C1 segment of cervical spinal cord (tissue), 14 donors: ENCODE data around the gene MAN2A2.

Experiments
- DNase-seq, 14 donors: peaks; one replicate each; lab custom pipeline; 2025; lab: John Stamatoyannopoulos, UW

MAN2A2 gene

GRCh38 chr15:90902840-90903732, at the start of gene MAN2A2:
TSS of gene MAN2A2 (plus strand) at chr15:90903302. CDS start at chr15:90904208, 906 bp downstream.
- DNase-seq, result peak in 13 of 14 donors; percentile 1 to 81 (median 57)

DNA sequence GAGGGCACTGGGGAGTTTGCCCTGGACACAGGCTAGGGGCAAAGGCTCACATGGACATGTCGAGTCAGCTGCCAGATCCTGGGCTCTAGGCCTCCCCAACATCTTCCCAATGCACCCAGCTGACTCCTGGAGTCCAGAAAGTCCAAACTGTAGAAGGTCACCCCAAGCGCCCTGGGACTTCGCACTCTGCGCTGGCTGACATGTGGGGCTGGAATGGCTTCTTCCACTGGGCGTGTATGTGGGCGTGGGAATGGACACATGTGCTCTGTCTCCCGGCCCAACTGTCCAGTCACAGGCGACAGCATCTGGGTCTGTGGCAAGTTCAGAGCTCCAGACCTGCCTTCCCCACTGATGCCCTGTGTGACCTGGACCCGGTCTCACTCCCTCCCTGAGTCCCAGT, 48.0 kb upstream of the MAN2A2 start:
- no peak for DNase-seq

GRCh38 chr15:90857337-90857736, 45.8 kb upstream of the MAN2A2 start:
- DNase-seq, result no peak

DNA sequence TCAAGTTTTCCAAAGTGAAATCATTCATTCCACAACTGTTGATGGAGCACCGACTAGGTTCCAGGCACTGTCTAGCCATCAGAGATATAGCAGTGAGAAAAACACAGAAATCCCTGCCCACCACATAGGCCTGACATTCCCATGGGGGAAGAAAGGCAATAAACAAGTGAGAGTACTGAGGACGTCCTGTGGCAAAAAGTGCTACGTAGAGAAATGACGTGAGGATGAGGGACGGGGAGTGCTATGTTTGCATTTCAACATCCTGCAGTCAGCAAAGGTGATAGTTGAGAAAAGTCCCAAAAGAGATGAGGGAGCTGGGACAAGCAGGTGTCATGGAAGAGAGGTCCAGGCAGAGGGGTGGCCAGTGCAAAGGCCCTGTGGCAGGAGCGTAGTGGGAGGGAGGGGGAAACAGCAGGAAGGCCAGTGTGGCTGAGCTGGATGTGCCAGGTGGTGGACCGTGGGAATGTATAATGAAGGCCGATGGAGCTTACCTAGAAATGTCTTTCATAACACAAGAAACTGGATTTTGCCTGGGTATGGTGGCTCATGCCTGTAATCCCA, 45.1 kb upstream of the MAN2A2 start:
- DNase-seq, result no peak

DNA sequence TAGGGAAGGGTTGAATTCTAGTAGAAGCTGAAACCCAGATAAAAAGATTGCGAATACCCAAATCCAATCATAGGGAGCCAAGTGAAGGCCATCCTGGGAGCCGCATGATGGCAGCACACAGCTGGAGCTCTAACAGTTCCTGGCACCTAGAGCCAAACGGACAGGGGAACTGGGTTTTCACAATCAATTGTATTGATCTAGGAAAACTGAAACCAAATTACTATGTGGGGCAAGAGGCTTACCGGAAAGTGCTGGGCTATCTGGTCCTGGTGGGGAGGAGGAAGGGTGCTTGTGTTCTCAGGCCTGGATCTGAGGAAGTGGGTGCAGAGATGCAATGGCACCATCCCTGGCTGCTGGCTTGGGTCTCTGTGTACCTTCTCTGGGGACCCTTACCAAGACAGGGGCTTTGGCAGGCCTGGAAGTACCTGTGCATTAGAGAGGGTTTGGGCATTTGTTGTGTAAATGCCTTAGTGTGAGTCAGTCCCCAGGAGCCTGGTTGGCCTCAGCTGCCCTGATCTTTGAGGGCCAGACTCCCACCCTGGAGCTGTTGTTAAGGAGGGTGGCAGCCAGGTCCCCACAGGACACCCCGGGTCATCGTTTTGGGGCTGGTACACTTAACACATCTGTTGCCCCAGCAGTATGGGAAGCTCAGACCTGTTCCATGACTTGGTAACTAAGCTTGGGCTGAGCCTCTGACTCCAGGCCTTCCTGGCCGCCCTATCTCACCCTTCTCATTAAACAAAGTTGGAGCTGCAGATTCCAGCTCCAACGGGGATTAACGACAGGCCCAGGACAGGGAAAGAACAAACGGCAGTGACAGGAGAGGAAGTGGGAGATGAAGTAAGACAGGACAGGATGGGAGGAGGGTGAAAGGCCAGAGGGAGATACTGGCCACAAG, 43.6 kb upstream of the MAN2A2 start:
- DNase-seq, result no peak

GRCh38 chr15:90860450-90860849, 42.7 kb upstream of the MAN2A2 start:
- DNase-seq, result no peak

DNA sequence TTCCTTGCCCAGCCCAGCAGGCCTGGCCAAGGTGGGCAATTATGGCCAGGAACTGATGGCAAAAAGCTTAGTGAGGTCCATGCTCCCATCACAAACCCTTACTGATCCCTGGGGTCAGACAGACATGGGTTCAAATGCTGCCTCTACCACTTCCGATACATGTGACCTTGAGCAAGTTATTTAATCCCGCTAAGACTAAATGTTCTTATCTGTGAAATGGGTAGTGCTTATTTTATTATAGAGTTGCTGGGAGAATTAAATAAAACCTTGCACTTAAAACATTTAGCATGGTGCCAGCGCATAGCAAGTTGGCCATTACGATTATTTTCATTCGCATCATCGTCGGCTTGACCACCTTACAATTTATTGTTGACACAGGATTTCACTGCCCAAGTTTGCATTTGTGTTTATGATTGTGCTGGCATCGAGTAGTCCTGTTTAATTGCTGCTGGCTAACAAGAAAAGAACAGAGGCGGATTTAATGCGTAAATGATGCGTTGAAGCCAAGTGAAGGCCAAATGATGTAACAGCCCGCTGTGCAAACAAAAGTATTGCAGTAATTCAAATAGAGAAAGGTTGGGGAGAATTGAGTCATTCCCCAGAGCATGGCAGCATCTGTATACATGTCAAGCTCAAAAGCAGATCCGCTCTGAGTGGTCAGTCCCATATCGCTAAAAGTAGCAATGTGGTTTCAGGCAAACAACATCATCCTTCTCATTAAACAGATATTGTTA, 42.0 kb upstream of the MAN2A2 start:
- no peak for DNase-seq

GRCh38 chr15:90862487-90862886, 40.6 kb upstream of the MAN2A2 start:
- no peak for DNase-seq

DNA sequence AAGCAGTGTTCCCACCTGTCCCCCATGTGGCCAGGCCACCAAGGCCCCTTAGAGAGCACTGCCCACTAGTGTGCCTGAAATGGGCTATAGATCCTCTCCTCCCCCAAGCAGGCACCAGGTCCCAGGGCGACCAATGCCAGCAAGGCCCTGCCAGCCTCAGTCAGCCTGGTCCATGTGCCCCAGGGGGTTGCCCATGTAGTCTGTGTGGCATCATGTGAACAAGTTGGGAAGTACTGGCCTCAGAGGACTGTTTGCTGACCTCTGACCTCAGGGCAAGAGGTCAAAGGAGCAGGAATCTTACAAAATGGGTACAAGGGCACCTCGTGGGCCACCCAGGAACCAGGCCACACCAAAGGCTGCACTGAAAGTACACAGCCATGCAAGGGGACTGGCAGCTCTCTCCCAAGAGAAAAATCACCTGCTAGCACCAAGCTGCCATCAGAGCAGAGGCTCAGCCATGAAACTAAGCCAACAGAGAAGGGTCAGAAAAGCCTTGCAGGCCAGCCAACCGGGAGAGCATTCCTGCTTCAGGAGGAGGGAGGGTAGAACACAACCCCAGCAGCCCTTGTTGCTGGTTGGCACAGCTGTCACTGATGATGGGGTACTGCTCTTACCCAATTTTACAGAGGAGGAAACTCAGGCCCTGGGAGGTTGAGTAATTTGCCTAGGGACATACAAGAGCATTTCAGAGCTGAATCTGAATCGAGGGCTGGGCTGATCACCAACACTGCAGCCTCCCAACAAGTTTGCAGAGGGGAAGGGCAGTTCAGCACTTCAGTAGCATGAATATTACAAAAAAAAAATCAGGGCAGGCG, 39.9 kb upstream of the MAN2A2 start:
- peak in 2 of 14 donors; percentile 15 to 20 for DNase-seq

GRCh38 chr15:90863987-90864386, 39.1 kb upstream of the MAN2A2 start:
- DNase-seq, result no peak

DNA sequence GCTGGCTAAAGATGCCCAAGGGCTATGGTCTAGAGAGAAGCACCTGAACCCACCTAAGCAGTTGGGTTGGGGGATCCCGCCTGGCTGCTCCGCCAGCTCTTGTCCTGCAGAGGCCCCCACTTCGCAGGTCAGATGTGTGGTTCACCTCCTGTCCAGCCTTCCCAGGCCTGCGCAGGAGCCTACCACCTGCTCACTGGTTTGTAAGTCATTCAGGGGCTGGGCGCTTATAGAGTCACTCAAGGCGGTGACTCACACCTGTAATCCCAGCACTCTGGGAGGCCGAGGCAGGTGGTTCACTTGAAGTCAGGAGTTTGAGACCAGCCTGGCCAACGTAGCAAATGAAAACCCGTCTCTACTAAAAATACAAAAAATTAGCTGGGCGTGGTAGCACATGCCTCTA, 38.6 kb upstream of the MAN2A2 start:
- DNase-seq, result no peak

GRCh38 chr15:90865702-90866101, 37.4 kb upstream of the MAN2A2 start:
- no peak for DNase-seq

GRCh38 chr15:90866161-90866715, 36.9 kb upstream of the MAN2A2 start:
- no peak for DNase-seq

- DNase-seq, result no peak
These were observed 36.3 kb upstream of the MAN2A2 start for GRCh38 chr15:90866800-90867199.

DNA sequence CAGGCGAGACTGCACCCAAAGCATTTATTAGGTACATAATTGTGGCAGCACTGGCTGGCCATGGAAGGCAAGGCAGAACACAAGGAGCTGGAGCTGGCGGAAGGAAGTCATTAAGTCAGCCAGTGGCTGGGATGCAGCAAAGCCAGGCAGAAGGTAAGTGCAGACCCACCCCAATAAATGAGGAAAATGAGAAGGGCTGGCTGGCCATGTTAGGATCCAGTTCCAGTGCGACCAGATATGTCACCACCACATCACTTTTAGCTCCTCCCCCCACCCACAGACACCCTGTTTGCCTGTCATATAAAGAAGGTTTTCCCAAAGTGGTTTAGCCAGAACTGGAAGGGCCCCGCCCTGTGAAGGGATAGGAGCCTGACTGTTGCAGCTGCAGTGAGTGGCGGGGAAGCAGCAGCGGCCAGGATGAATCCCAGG, 34.8 kb upstream of the MAN2A2 start, which contains the start of gene FURIN:
Gene FURIN, plus strand, starts transcription at position 328 of the 429 bp plus-strand sequence. CDS start 7,153 bp downstream, outside the sequence.
- DNase-seq, result no peak

DNA sequence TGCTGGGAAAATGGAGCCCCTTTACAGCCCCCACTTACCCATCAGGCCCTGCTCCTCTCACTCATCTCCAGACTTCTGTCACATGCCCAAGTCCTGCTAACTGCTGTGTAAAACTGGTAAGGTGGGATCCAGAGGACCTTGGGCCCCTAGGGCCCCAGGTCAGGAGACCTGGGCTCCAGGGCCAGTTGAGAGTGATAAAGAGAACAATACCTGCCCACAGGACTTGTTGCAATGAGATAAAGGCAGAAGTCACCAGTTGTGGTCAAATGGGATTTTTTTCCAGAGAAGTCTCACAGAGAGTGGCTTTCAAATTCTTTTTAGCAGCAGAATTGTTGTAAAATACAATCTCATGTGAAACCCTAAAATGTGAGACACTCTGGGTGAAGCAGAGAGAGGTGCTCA, 34.0 kb upstream of the MAN2A2 start:
- DNase-seq, result no peak

DNA sequence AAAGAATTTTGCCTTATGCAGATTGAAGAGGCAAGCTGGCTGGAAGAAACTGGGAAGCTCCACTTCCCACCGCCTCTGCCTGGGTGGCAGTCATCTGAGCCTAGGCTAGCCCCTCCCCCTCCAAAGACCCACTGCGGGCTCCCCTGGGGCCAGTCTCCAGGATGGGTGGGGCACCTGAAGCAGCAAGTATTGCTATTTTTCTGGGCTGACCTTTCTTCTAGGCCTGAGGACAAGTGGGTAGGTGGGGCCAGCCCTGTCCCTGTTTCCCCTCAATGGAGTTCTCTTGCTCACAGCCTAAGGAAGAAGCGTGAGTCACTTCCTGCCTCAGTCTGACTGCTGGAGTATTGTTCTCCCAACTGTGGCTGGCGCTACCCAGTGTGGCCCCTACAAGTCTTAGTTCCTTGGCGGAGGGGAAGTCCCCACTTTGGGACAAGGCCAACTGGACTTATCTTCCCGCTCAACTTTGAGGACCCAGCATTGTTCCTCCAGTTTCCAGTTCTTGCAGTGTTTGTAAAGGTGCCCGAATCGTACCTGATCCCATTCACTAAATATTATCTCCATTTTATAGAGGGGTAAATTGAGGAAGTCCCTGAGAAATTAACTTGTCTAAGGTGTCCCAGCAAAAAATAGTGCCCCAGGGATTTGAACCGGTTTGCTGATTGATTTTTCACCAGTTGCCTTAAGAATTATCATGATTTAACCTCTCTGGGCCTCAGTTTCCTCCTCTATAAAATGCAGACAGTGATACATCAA, 33.3 kb upstream of the MAN2A2 start:
- peak in 7 of 14 donors; percentile 14 to 73 (median 34) for DNase-seq

GRCh38 chr15:90870354-90871138, 32.6 kb upstream of the MAN2A2 start:
- peak in 1 of 14 donors; percentile 34 for DNase-seq
